NK-92 (cell line): ENCODE results near the gene BTN3A1.
"Not testable (repeated sequence)": the region's sequence is repeated elsewhere in the genome, so short reads cannot be mapped to it uniquely, and the experiment has no call there.

Source experiments
- DNase-seq: peaks from one replicate; lab custom pipeline; 2025; ENCODE audit not compliant: unreplicated experiment; lab: John Stamatoyannopoulos, UW

Gene BTN3A1

DNA sequence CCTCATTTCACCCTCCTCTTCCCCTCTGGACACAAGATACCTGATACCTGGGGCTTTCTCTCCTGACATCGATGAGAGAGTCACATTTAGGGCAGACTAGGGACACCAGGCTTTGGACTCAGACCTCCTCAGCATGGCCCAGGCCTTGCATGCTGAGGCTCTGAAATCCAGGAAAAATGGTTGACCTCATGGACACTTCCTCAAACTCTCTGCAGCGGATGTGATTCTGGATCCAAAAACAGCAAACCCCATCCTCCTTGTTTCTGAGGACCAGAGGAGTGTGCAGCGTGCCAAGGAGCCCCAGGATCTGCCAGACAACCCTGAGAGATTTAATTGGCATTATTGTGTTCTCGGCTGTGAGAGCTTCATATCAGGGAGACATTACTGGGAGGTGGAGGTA is 10.9 kb downstream of the BTN3A1 start:
- no peak for DNase-seq

DNA sequence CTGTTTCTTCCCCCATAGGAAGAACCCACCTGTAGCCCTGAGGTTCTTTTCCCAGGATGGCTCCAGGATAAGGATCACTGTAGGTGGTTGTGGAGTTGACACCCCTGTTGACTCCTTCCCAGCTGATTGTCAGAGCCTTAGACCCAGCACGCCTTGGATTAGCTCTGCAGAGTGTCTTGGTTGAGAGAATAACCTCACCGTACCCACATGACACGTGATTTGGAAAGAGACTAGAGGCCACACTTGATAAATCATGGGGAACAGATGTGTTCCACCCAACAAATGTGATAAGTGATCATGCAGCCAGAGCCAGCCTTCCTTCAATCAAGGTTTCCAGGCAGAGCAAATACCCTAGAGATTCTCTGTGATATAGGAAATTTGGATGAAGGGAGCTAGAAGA is 12.2 kb downstream of the BTN3A1 start:
- DNase-seq, result no peak

DNA sequence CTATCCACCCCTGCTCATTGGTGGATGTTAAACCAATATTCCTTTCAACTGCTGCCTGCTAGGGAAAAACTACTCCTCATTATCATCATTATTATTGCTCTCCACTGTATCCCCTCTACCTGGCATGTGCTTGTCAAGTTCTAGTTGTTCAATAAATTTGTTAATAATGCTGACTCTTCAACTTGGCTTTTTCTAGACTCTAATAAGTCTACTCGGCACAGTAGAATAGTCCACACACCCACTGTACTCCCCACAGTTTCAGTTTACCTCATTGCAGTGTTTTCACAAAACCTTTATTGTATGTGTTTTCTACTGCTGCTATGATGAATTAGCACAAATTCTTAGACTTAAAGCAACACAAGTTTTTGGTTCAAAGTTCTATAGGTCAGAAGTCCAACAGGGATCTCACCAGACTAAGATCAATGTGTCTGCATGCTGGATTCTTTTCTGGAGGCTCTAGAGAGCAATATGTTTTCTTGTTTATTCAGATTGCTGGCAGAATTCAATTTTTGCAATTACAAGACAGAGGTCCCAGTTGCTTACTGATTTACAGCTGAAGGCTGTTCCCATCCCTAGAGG is 13.1 kb downstream of the BTN3A1 start:
- no peak for DNase-seq

DNA sequence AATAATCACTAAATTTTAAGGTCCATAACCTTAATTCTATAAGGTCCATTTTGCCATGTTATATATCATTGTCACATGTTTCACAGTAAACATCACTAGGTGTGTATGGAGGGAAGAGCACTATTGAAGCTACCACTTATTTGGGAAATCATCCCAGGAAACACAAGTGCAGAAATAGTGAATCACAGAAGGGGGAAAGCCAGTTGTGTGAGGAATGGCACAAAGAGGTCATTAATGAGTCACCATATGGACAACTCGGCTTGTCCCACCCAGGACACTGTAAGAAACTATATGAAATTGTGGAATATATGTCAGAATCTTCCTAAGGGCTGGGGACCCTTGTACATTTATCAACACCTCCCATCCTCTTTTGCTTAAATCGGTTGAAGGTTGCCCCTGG is 13.7 kb downstream of the BTN3A1 start:
- no peak for DNase-seq

DNA sequence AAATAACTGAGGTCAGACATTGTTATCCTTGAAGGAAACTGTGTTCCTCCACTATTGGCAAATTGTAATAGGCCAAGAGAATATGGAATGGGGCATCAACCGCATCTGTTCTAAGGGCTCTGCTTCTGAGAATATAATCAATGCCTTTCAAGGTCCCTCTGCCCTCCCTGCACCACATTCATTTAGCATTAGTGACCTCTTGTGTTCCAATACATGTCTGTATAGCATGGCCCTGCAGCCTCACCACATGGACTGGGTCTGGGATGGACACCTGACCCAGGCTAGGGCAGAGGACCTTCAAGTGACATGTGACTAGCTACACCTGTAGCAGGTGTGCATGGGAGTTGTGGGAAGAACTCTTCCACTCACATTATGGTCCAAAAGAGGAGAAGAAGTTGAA is 14.2 kb downstream of the BTN3A1 start:
- DNase-seq, result no peak

DNA sequence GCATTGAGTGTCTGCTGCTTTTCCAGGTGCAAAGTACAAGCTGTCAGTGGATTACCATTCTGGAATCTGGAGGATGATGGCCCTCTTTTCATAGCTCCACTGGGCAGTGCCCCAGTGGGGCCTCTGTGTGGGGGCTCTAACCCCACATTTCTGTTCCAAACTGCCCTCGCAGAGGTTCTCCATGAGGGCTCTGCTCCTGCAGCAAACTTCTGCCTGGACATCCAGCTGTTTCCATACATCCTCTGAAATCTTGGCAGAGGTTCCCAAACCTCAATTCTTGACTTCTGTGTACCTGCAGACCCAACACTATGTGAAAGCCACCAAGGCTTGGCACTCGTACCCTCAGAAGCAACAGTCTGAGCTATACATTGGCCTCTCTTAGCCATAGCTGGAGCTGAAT is 16.0 kb downstream of the BTN3A1 start:
- DNase-seq, result not testable (repeated sequence)

DNA sequence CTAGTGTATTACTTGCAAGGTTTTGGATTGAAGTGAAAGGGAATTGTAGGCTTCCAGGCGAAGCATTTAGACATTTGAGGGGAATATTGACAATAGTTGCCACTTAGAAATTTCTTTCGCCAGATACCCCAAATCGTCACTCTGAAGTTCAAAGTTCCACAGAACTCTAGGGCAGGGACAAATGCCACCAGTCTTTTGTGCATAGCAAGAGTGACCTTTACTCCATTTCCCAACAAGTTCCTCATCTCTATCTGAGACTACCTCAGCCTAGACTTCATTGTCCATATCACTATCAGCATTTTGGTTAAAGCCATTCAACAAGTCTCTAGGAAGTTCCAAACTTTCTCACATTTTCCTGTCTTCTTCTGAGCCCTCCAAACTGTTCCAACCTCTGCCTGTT is 16.7 kb downstream of the BTN3A1 start:
- not testable (repeated sequence) for DNase-seq

DNA sequence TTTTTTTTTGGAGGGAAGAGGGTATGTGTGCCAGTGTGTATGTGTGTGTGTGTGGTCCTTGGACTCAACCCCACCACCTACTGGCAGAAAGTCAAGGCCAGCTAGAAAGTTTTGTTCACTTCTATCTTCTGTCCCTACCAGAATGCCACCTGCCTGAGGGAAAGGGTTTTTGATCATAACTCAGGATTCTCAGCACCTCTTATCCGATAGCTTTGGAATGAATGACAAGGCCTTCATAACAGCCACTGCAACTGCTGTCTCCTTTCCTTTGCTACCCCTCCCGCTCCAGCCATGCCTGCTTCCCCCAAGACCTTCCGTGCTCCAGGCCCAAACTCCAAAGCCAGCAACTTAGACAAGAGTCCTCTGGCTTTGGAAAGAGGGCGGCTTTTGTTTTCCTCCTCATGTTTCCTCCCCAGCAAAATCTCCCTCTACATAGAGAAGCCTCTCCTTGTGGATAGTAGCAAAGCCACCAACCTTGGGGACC is 18.7 kb downstream of the BTN3A1 start:
- no peak for DNase-seq

DNA sequence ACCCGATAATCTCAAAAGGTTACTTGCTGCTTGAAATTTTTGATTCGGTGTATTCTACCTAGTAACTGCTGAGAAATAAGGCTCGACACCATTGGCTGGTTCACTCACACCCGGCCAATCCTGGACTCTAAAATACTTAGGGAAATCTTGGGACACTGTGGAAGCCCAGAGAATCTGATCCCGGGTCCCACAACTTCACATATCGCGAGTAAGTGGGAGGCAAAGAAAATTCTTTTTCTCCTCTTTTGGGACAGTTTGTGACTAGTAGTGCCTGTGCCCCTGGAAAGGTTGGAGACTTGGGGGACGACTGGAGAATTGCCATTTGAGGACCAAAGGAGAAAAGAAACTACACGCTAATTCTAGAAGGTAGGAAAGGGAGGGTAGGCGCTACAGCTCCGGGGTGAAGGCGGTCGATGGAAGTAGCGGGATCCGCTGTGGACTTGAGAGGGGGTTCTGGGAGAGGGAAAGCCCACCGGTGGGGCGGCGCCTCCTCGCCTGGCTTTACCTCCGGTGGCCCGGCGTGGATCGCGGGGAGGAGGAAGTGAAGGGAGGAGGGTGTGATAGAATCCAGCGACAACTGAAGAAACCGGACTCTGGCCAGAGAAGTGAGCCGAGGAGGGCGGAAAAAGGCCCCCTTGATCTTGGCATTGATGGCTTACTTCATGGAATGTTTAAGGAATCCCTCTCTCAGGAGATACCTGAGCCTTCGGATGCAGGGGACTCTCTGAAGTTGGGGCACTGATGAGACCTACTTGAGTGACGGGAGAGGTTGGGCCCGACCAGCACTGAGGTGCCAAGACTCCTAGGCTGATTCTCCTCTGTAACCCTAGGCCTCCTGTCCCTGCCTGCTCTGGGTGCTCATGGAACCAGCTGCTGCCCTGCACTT is 19.4 kb downstream of the BTN3A1 start:
- no peak for DNase-seq

DNA sequence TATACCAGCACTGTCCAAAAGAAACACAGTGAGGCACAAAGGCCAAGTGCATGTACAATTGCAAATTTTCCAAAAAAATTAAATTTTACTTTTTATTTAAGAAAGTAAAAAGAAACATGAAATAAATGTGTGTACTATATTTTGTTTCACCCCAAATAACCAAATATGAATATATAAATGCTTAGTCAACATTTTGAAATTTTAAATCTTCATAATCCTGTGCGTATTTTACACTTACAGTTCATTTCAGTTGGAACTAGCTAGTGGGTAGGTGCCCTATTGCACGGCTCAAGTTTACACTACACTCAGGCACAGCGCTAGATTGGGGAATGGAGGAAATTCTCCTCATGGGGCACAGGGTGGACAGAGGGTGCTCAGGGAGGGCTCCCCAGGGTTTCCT is 20.3 kb downstream of the BTN3A1 start:
- DNase-seq, result no peak

DNA sequence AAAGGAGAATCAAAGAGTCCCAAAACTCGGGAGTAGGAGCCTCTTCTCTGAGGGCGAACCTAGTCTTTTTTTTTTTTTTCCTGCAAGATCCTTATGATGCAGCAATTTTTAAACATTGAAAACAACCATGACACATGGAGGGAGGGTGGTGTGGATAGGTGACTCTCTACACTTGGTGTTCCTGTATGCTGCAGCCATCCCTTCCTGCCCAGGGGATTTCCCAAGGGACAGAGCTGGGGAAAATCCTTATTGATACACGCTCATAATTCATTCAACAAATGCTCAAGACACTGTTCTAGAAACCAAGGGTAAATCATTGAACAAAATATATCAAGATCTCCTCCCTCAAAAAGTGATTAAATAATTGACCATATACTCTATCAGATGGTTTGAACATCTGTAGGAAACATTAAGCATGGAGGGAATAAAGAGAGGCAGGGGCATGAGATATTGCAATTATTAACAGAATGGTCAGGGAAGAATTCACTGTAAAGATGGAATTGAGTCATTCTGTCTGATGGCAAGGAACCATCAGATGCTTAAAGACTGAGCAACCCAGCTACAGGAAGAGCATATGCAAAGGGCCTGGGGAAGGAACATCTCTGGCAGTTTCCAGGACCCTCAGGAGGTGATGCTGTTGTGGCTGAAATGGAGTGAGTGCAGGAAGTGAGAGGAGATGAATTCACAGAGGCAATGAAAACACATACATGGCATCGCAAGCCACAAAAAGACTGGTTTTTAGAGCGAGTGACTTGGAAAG is 24.8 kb downstream of the BTN3A1 start:
- no peak for DNase-seq

DNA sequence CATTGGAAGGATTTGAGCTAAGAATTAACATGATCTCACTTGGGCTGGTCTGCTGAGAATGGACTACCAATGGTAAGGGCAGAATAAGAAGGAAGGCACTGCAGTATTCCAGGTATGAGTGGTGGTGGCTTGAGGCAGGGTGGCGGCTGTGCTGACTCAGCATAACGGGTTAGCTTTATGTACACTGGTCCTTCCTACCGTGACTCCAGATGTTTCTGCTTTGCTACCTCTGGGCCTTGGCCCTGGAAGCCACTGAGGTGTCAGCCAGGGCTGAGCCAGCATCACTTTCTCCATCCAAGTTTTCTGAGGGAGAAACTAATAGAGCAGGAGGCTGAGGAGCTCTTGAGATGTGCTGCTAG is 25.4 kb downstream of the BTN3A1 start:
- DNase-seq, result no peak

DNA sequence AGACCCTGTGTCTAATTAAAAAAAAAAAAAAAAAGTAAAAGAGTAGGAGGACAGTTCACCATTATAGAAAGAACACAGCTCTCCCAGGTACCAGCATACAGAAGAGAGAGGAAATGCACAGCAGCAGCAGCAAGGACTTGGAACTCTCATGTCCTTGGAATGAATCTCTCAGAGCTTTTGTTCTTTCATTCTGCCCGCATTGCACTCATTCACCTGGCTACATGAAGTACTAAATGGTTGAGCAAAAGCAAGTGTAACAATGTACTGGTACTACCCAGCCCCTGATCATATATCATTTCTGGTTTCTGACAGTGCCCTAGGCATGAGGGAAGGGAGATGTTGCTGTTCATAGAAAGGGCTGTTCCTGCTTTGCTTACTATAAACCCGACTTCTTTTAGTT is 26.1 kb downstream of the BTN3A1 start:
- no peak for DNase-seq

DNA sequence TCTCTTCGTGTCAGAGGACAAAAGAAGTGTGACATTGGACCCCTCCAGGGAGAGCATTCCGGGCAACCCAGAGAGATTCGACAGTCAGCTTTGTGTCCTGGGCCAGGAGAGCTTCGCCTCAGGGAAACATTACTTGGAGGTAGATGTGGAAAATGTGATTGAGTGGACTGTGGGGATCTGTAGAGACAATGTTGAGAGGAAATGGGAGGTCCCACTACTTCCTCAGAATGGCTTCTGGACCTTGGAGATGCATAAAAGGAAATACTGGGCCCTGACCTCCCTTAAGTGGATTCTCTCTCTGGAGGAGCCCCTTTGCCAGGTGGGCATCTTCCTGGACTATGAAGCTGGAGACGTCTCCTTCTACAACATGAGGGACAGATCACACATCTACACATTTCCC is 28.7 kb downstream of the BTN3A1 start:
- no peak for DNase-seq

DNA sequence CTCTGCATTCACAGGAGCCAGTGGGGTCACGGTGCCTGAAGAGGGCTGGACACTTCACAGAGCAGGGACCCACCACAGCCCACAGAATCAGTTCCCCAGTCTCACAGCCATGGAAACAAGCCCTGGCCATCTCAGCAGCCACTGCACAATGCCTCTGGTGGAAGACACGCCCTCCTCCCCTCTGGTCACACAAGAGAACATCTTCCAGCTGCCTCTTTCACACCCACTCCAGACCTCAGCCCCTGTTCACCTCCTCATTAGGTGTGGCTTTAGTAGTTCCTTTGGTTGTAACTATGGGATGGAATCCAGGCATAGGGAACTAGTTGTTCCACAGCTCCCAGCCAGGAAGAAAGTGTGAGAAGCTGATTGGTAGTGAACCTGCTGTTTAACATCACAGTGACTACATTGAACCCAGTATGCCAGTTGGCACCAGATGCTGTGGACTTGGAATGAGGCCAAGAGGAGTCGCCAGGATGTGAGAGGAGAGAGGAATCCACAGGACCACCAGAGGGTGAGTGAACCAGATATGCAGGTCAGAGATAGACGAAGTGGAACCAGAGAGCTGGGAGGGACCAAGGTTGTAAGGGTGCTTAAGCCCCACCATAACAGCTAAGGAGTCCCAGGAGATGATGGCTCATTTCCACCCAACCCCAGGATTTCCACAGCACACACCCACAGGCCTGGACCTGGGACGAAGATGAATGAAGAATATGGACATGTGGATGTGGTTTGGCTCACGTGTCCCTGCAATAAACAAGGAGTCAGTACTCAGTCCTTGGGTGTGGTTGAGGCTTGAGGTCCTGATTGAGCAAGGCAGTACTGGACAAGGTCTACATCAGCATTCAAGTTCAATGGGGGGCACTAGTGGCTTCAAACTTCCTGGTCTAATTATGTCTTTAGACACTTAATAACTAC is 29.4 kb downstream of the BTN3A1 start:
- no peak for DNase-seq

DNA sequence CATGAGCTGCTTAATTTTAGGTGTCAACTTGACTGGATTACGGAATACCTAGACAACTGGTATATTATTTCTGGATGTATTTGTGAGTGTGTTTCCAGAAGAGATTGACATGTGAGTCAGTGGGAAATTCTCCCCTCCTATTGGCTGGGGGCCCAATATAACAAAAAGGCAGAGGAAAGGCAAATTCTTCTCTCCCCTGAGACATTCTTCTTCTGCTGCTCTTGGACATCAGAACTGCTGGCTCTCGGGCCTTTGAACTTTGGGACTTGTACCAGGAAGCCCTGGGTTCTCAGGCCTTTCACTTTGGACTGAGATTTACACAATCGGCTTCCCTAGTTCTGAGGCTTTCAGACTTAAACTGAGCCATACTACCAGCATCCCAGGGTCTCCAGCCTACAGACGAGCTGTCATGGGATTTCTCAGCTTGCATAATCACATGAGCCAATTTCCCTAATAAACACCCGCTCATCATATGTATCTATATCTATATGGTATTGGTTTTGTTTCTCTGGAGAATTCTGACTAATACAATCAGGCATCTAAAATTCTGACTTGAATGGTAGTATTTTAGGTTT is 30.6 kb downstream of the BTN3A1 start:
- no peak for DNase-seq

DNA sequence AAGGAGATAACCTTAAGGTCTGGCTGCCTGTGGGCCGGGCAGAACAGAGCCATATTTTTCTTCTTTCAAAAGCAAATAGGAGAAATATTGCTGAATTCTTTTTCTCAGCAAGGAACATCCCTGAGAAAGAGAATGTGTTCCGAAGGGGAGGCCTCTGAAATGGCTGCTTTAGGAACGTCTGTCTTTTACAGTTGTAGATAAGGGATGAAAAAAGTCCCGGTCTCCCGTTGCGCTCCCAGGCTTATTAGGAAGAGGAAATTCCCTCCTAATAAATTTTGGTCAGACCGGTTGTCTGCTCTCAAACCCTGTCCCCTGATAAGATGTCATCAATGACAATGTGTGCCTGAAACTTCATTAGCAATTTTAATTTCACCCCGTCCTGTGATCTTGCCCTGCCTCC is 31.6 kb downstream of the BTN3A1 start:
- not testable (repeated sequence) for DNase-seq

DNA sequence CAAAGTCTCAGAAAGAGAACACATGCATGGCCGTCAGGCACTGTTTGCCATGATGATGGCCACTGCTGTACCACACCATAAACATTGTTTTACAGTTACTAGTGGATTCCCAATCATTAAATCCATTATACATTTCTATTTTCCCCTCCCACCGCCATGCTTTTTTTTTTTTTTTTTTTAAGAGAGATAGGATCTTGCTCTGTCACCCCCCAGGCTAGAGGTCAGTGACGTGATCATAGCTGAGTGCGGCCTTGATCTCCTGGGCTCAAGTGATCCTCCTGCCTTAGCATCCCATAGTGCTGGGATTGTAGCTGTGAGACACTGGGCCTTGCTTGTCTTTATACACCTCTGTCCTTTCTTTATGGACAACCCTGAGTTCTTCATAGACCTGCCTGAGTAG is 33.9 kb downstream of the BTN3A1 start:
- DNase-seq, result no peak

DNA sequence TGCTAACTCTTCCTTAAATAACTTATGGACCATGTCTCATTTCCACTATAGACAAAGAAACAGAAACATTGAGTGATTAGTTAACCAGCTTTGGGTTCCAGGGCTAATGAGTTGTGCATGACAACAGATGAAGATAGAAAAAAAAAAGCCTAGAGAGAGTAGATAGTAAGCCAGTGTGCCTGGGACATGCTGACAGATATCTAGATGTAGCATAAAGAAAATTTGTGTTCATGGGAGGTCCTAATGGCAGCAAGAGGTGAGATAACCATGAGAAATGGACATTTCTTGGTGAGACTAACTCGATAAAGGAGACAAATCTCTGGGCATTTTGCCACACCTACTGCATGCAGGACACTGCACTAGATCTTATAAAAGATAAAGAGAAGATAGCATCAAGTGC is 35.5 kb downstream of the BTN3A1 start:
- no peak for DNase-seq

DNA sequence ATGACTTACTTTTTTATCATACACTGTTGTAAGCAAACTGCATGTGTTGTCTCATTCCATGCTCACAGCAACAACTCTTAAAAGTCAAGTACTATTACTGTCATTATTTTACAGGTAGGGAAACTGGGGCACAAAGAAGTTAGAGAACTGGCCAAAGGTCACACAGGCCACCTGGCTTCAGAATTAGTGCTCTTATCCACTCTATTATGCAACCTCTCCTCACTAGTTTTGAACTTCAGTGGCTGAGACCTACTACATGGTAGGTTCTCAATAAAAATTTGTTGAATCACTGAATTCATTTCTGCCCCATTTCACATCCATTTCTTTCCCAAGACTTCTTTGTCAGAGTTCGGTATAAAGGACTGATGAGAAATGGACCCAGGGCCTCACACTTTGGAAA is 35.9 kb downstream of the BTN3A1 start:
- no peak for DNase-seq
